Cardiac fibroblast (primary cell): ENCODE measurements around the gene GRIK1.

Source experiments
- DNase-seq, 2 donors: peaks; one replicate each; pipeline versions ENCODE4 v3.0.0 to v3.0.0-alpha.2; 2010; ENCODE audit warnings: low read depth in 2 of 2
- H3K4me3 ChIP-seq, 2 donors: replicated peaks in 1 of 2; 1 replicate in 1 of 2; 2 replicates in 1 of 2; pipeline ENCODE4 v1.5.1; 2011; ENCODE audit warnings: low read depth in 2 of 2, low read length in 2 of 2, mild to moderate bottlenecking in 2 of 2, moderate library complexity in 1 of 2
- CTCF ChIP-seq: IDR thresholded peaks from one replicate; pipeline ENCODE4 v1.5.1; 2011; ENCODE audit warnings: low read depth, mild to moderate bottlenecking, low read length, inconsistent platforms

Gene GRIK1

DNA sequence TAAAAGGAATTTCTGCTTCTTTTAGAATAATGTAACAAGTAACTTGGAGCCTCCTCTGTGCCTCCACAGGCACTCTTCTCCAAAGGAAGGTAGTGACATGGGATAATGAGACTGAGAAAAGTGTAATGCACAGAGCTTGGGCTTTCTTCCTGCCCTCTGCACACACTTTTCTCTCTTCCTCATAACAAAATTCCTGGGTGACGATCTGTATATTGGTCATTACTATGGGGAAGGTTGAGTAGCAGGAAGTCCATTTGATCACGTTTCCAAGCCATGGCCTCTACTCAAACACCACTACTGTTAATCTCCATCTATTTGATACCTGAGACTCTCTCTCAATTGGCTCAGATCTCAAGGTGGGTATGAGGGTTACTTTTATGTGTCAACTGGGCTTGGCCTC lies 113.9 kb downstream of the GRIK1 start:
- no peak for DNase-seq
- no peak overlapping the region for H3K4me3 ChIP-seq
- no peak for TF ChIP-seq CTCF

DNA sequence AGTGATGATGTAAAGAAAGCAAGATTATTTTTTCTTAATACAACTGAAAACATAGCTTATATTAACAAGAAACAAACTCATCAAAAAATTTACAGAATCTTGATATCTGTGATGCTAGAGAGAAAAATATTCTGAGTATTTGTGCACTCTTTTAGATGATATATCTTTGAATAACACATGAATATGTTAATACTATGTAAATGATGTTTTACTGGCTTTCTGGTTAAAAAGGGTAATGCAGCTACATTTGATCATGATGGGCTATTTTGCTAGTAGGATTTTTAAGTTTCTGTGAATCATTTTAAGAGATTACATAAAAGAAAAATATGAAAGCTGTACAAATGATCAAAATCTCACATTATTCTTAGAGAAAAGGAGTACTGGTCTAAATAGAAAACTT lies 114.5 kb downstream of the GRIK1 start:
- H3K4me3 ChIP-seq = no peak overlapping the region
- no peak for TF ChIP-seq CTCF
- DNase-seq = no peak

GRCh38 chr21:29822064-29822463 lies 117.7 kb downstream of the GRIK1 start:
- no peak for DNase-seq
- no peak overlapping the region for H3K4me3 ChIP-seq
- TF ChIP-seq CTCF = no peak

GRCh38 chr21:29821230-29821629 lies 118.6 kb downstream of the GRIK1 start:
- no peak for TF ChIP-seq CTCF
- no peak overlapping the region for H3K4me3 ChIP-seq
- DNase-seq = no peak

DNA sequence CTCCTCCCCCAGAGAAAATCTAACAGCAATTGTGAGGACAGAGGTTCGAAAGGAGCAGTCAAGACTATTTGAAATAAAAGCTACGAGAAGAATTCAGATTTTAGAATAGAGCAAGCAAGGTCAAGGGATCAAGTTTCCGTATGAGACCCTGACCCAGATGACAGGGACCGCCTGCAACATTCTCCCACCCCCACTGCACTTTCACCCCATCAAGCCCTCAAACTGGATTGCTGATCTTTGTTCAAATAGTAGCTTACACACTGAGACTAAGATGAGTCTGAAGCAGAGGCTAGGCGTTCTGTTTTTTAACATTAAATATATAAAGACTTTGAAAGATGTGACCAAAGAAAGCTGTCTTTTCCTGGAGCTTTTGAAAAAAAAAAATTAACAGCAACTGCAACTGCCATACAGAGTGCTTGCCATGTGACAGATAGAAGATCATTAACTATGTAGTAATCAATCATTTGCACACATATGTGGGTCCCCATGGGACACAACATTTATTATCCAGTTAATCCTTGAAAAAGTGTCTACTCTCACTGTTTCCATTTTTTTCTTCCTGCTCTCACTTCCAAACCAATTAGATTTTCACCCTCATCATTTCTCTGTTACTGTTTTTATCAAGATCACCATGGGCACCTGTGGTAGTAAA lies 120.0 kb downstream of the GRIK1 start:
- DNase-seq = no peak
- H3K4me3 ChIP-seq = no peak overlapping the region
- TF ChIP-seq CTCF = no peak

- TF ChIP-seq CTCF = no peak
- H3K4me3 ChIP-seq = no peak overlapping the region
These were observed 121.3 kb downstream of the GRIK1 start for GRCh38 chr21:29818383-29818921.

GRCh38 chr21:29817450-29817849 lies 122.3 kb downstream of the GRIK1 start:
- DNase-seq = no peak
- TF ChIP-seq CTCF = no peak
- H3K4me3 ChIP-seq = no peak overlapping the region

More at GRCh38 chr21:29818383-29818921, 121.3 kb downstream of the GRIK1 start:
- no peak for DNase-seq
